Liver (tissue), 9 donors: ENCODE data around the gene CRLF1. TPM values are rescaled to one million over a fixed set of nuclear protein-coding genes. Genes with fewer than 3 reads are reported as not detected.

Source experiments
- DNase-seq: peaks from one replicate; pipeline ENCODE4 v3.0.0-alpha.2; 2017; ENCODE audit warnings: low spot score
- H3K27ac ChIP-seq, 2 donors: one replicate each; pipeline ENCODE4 v1.7.0; 2013; ENCODE audit warnings: inconsistent platforms in 2 of 2, low read length in 2 of 2, control low read depth in 1 of 2, low read depth in 1 of 2, mild to moderate bottlenecking in 1 of 2
- H3K27me3 ChIP-seq, 4 donors: one replicate each; pipeline versions ENCODE4 v1.6.1 to v1.7.0; 2013; ENCODE audit warnings: low read length in 3 of 4, inconsistent platforms in 1 of 4, mild to moderate bottlenecking in 1 of 4, moderate library complexity in 1 of 4; ENCODE audit not compliant: control insufficient read depth in 4 of 4, insufficient read depth in 4 of 4
- H3K36me3 ChIP-seq, 4 donors: one replicate each; pipeline versions ENCODE4 v1.6.1 to v1.7.0; 2013; ENCODE audit warnings: low read length in 3 of 4, mild to moderate bottlenecking in 3 of 4, low read depth in 1 of 4, moderate library complexity in 1 of 4; ENCODE audit not compliant: control insufficient read depth in 4 of 4, insufficient read depth in 3 of 4
- H3K4me1 ChIP-seq, 4 donors: one replicate each; pipeline versions ENCODE4 v1.6.1 to v1.7.0; 2013; ENCODE audit warnings: low read length in 3 of 4, mild to moderate bottlenecking in 3 of 4, moderate library complexity in 1 of 4; ENCODE audit not compliant: control insufficient read depth in 4 of 4, insufficient read depth in 4 of 4
- H3K4me3 ChIP-seq, 3 donors: one replicate each; pipeline versions ENCODE4 v1.6.1 to v1.7.0; 2013; ENCODE audit warnings: low read length in 3 of 3, control low read depth in 1 of 3, low read depth in 1 of 3, mild to moderate bottlenecking in 1 of 3
- H3K9ac ChIP-seq, 2 donors: one replicate each; pipeline ENCODE4 v1.7.0; 2013; ENCODE audit warnings: low read length in 2 of 2, mild to moderate bottlenecking in 2 of 2, moderate library complexity in 2 of 2, control low read depth in 1 of 2, low read depth in 1 of 2
- H3K9me3 ChIP-seq, 4 donors: one replicate each; pipeline versions ENCODE4 v1.6.1 to v1.7.0; 2013; ENCODE audit warnings: low read length in 3 of 4; ENCODE audit not compliant: control insufficient read depth in 4 of 4
- FOXA1 ChIP-seq: IDR thresholded peaks from 2 replicates; pipeline ENCODE4 v1.6.1; 2016; ENCODE audit warnings: antibody characterized with exemption
- GABPA ChIP-seq, 2 donors: IDR thresholded peaks in 1 of 2; conservative IDR thresholded peaks in 1 of 2; 2 replicates each; pipeline ENCODE4 v1.6.1; 2016; ENCODE audit warnings: antibody characterized with exemption in 2 of 2, mild to moderate bottlenecking in 1 of 2, moderate library complexity in 1 of 2
- HNF4A ChIP-seq, 2 donors: conservative IDR thresholded peaks; 2 replicates each; pipeline ENCODE4 v1.6.1; 2016; ENCODE audit warnings: antibody characterized with exemption in 2 of 2, mild to moderate bottlenecking in 2 of 2
- HNF4G ChIP-seq: IDR thresholded peaks from 2 replicates; pipeline ENCODE4 v1.6.1; 2016; ENCODE audit warnings: antibody characterized with exemption
- NR2F2 ChIP-seq: IDR thresholded peaks from 2 replicates; pipeline ENCODE4 v1.6.1; 2016; ENCODE audit warnings: antibody characterized with exemption
- RAD21 ChIP-seq, 2 donors: IDR thresholded peaks; 2 replicates each; pipeline ENCODE4 v1.6.1; 2016; ENCODE audit warnings: antibody characterized with exemption in 2 of 2, mild to moderate bottlenecking in 2 of 2
- REST ChIP-seq: IDR thresholded peaks from 2 replicates; pipeline ENCODE4 v1.6.1; 2016; ENCODE audit warnings: antibody characterized with exemption, mild to moderate bottlenecking
- SP1 ChIP-seq: IDR thresholded peaks from 2 replicates; pipeline ENCODE4 v1.6.1; 2018; ENCODE audit warnings: antibody characterized with exemption, mild to moderate bottlenecking
- YY1 ChIP-seq: IDR thresholded peaks from 2 replicates; pipeline ENCODE4 v1.6.1; 2016; ENCODE audit warnings: antibody characterized with exemption, mild to moderate bottlenecking
- ZBTB33 ChIP-seq: IDR thresholded peaks from 2 replicates; pipeline ENCODE4 v1.6.1; 2016; ENCODE audit warnings: antibody characterized with exemption
- WGBS: extraction: QIAGEN DNeasy Blood & Tissue Kit; methylation state at CpG from one replicate; pipeline ENCODE4 v1.1.7; 2013; 5-methylcytosine and 5-hydroxymethylcytosine counted together
- polyA plus RNA-seq, 2 donors: library from polyadenylated mRNA; stranded (reverse) in 1 of 2; unstranded in 1 of 2; fragments of 200-250 nt in 1 of 2; fragments of >200 nt in 1 of 2; fragmentation: Nextera tagmentation in 1 of 2; extraction: Ambion mirVana in 1 of 2; gene quantifications; one replicate each; pipeline versions ENCODE4 v1.2.1 to v1.2.3, GENCODE V29; 2013 to 2015
- total RNA-seq, 2 donors: library from RNA; depleted of rRNA; stranded (reverse); fragments of >200 nt; gene quantifications; one replicate each; pipeline ENCODE4 v1.2.3, GENCODE V29; 2014
- TF ChIP-seq, protein P1 (sequence below): fragments of 150-350 bp; IDR thresholded peaks from 2 replicates; pipeline ENCODE4 v1.5.1; 2017; ENCODE audit warnings: improper control_type of control experiment, low read depth, low read length; ENCODE audit not compliant: missing input control
- donor health status: healthy.
- donor health status: healthy.
- donor health status: healthy.
- donor health status: healthy.
- donor health status: healthy.

CRLF1 gene
- total and polyA plus RNA-seq, 4 donors = 0.49 to 1.9 (median 1.6) TPM; not detected in 1

GRCh38 chr19:18629166-18630088 is 22.8 kb upstream of the CRLF1 start:
- no peaks in the 10 kb centered on the region for H3K9me3 ChIP-seq
- DNase-seq = no peak
- 79% methylated on average over 15 of the region's 15 CpGs for WGBS
- no peak overlapping the region for H3K9ac ChIP-seq
- H3K27ac ChIP-seq = no peak overlapping the region
- H3K36me3 ChIP-seq = no peaks in the 10 kb centered on the region
- no peaks in the 10 kb centered on the region for H3K27me3 ChIP-seq
- H3K4me3 ChIP-seq = no peak overlapping the region
- no peaks in the 10 kb centered on the region for H3K4me1 ChIP-seq
- no peak for TF ChIP-seq REST
- TF ChIP-seq YY1 = peak; percentile 89
- no peak for TF ChIP-seq HNF4G
- peak; percentile 57 for TF ChIP-seq NR2F2
- peak; percentile 73 for TF ChIP-seq SP1
- TF ChIP-seq, protein P1, sequence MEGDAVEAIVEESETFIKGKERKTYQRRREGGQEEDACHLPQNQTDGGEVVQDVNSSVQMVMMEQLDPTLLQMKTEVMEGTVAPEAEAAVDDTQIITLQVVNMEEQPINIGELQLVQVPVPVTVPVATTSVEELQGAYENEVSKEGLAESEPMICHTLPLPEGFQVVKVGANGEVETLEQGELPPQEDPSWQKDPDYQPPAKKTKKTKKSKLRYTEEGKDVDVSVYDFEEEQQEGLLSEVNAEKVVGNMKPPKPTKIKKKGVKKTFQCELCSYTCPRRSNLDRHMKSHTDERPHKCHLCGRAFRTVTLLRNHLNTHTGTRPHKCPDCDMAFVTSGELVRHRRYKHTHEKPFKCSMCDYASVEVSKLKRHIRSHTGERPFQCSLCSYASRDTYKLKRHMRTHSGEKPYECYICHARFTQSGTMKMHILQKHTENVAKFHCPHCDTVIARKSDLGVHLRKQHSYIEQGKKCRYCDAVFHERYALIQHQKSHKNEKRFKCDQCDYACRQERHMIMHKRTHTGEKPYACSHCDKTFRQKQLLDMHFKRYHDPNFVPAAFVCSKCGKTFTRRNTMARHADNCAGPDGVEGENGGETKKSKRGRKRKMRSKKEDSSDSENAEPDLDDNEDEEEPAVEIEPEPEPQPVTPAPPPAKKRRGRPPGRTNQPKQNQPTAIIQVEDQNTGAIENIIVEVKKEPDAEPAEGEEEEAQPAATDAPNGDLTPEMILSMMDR = no peak
- no peak for TF ChIP-seq GABPA (IDR thresholded peaks at IDR 0.05 in 1 of 2, conservative IDR thresholded peaks at IDR 0.05 in 1 of 2)
- no peak for TF ChIP-seq RAD21 (IDR thresholded peaks at IDR 0.05)
- no peak for TF ChIP-seq HNF4A (conservative IDR thresholded peaks at IDR 0.05)

DNA sequence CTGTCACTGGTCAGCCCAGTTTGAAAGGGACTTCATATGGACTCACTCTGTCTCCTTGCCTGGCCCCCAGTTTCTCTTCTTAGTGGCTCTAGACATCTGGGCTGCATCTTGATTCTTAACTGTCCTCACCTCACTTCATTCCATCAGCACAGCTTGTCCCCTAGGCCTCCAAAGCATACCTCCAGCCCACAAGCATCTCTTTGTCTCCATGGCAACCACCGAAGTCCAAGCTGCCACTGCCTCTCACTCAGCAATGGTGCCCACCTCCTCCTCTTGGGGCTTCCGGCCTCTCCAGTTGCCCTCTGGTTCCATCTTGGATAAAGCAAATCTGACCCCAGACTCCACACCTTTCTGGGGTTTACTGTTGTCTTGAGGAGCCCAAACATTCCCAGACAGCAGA is 20.3 kb upstream of the CRLF1 start:
- TF ChIP-seq GABPA (IDR thresholded peaks at IDR 0.05 in 1 of 2, conservative IDR thresholded peaks at IDR 0.05 in 1 of 2) (no peak), YY1 (no peak), ZBTB33 (no peak), REST (no peak), RAD21 (IDR thresholded peaks at IDR 0.05) (no peak), FOXA1 (no peak)
- WGBS = 82% methylated on average over 2 of the region's 2 CpGs
- no peaks in the 10 kb centered on the region for H3K4me1 ChIP-seq
- no peak overlapping the region for H3K4me3 ChIP-seq
- H3K27ac ChIP-seq = no peak overlapping the region
- H3K9ac ChIP-seq = no peak overlapping the region
- no peaks in the 10 kb centered on the region for H3K36me3 ChIP-seq
- no peaks in the 10 kb centered on the region for H3K27me3 ChIP-seq
- DNase-seq = no peak
- no peaks in the 10 kb centered on the region for H3K9me3 ChIP-seq
